AG09309 (cell line): ENCODE results near the gene ROPN1B.
"Not testable (repeated sequence)": the region's sequence is repeated elsewhere in the genome, so short reads cannot be mapped to it uniquely, and the experiment has no call there.

Experiments used
- DNase-seq: peaks from one replicate; pipeline ENCODE4 v3.0.0-alpha.2; 2010; ENCODE audit warnings: low read depth
- H3K4me3 ChIP-seq: 2 replicates; pipeline ENCODE4 v1.5.1; 2011; ENCODE audit warnings: mild to moderate bottlenecking, low read depth, low read length, moderate library complexity; ENCODE audit not compliant: control insufficient read depth
- CTCF ChIP-seq: IDR thresholded peaks from 2 replicates; pipeline ENCODE4 v1.5.1; 2011; ENCODE audit warnings: mild to moderate bottlenecking, low read depth, low read length, inconsistent platforms; ENCODE audit not compliant: insufficient read depth, control insufficient read depth; ENCODE audit errors: missing control alignments

Gene ROPN1B

GRCh38 chr3:125960066-125960424, 8.9 kb upstream of the ROPN1B start:
- no peak for TF ChIP-seq CTCF
- H3K4me3 ChIP-seq = no peak overlapping the region
- no peak for DNase-seq

GRCh38 chr3:125960456-125961288, 8.3 kb upstream of the ROPN1B start:
- TF ChIP-seq CTCF = no peak
- no peak overlapping the region for H3K4me3 ChIP-seq
- no peak for DNase-seq

GRCh38 chr3:125961289-125961589, 7.7 kb upstream of the ROPN1B start:
- no peak for DNase-seq
- TF ChIP-seq CTCF = no peak
- H3K4me3 ChIP-seq = no peak overlapping the region

GRCh38 chr3:125963834-125964233, 5.1 kb upstream of the ROPN1B start:
- not testable (repeated sequence) for H3K4me3 ChIP-seq, DNase-seq

GRCh38 chr3:125965505-125965904, 3.5 kb upstream of the ROPN1B start:
- DNase-seq = no peak
- no peak for TF ChIP-seq CTCF
- H3K4me3 ChIP-seq = no peak overlapping the region

- DNase-seq = no peak
- TF ChIP-seq CTCF = no peak
- no peak overlapping the region for H3K4me3 ChIP-seq
Observed at GRCh38 chr3:125967156-125967555, 1.8 kb upstream of the ROPN1B start.

GRCh38 chr3:125968121-125968520, 857 bp upstream of the ROPN1B start:
- H3K4me3 ChIP-seq = not testable (repeated sequence)

More at GRCh38 chr3:125968121-125968520, 857 bp upstream of the ROPN1B start:
- DNase-seq = not testable (repeated sequence)
